Endothelial cell of umbilical vein (primary cell): ENCODE measurements around the gene FAM107A. TPM values are rescaled to one million over a fixed set of nuclear protein-coding genes. Genes with fewer than 3 reads are reported as not detected.

Experiments used
- BruUV-seq: library from RNA; stranded (reverse); fragments of 400-500 nt; replicated peaks from 2 replicates; lab custom pipeline; 2021; lab: Mats Ljungman, UMichigan
- CTCF ChIA-PET: fragments of 300-600, 350-600 bp; sonication (Branson Sonifier 250); formaldehyde crosslinking; loops from one replicate; lab custom pipeline; 2021; ENCODE audit warnings: antibody characterized with exemption, inconsistent platforms; lab: Charles Lee
- POLR2A ChIA-PET: fragments of 300-600, 350-600 bp; sonication (Branson Sonifier 250); formaldehyde crosslinking; loops from one replicate; lab custom pipeline; 2021; ENCODE audit warnings: antibody characterized with exemption, inconsistent platforms; lab: Charles Lee
- DNase-seq: peaks from one replicate; pipeline ENCODE4 v3.0.0-alpha.2; 2011; ENCODE audit warnings: low read depth, low spot score
- FAIRE-seq: peaks from 2 replicates; lab custom pipeline; 2011; peaks lifted over from hg19 to GRCh38; lab: Jason Lieb, UNC
- H2AFZ ChIP-seq: 2 replicates; pipeline ENCODE4 v1.6.0; 2012; ENCODE audit warnings: low read depth, low read length, control low read depth, inconsistent platforms
- H3K27ac ChIP-seq: 2 replicates; pipeline ENCODE4 v1.5.1; 2011; ENCODE audit warnings: low read depth, mild to moderate bottlenecking, control low read depth, low read length, moderate library complexity; ENCODE audit not compliant: insufficient read depth
- H3K27me3 ChIP-seq, 2 experiments: 2 replicates each; pipeline versions ENCODE4 v1.6.0 to v1.6.1; 2011; ENCODE audit warnings: low read length in 2 of 2, mixed read lengths in 1 of 2; ENCODE audit not compliant: control insufficient read depth in 2 of 2, insufficient read depth in 2 of 2
- H3K36me3 ChIP-seq, 2 experiments: 2 replicates in 1 of 2; 3 replicates in 1 of 2; pipeline ENCODE4 v1.5.1; 2011; ENCODE audit warnings: low read length in 2 of 2, mild to moderate bottlenecking in 1 of 2, moderate library complexity in 1 of 2; ENCODE audit not compliant: control insufficient read depth in 2 of 2, insufficient read depth in 2 of 2; ENCODE audit errors: extremely low read depth in 1 of 2
- H3K4me1 ChIP-seq: 3 replicates; pipeline ENCODE4 v1.5.1; 2011; ENCODE audit warnings: mild to moderate bottlenecking, low read length; ENCODE audit not compliant: control insufficient read depth, insufficient read depth; ENCODE audit errors: extremely low read depth
- H3K4me2 ChIP-seq: 2 replicates; pipeline ENCODE4 v1.6.1; 2011; ENCODE audit warnings: low read length, control low read depth, mixed read lengths; ENCODE audit not compliant: insufficient read depth
- H3K4me3 ChIP-seq, 3 experiments: fragments of 200-600 bp in 1 of 3; sonication (generic), shearing (Covaris generic) in 1 of 3; replicated peaks in 1 of 3; 2 replicates each; pipeline ENCODE4 v1.5.1; 2011 to 2016; ENCODE audit warnings: control low read depth in 3 of 3, low read length in 3 of 3, mild to moderate bottlenecking in 2 of 3, inconsistent platforms in 1 of 3, low read depth in 1 of 3, moderate library complexity in 1 of 3; ENCODE audit not compliant: insufficient read depth in 1 of 3
- H3K79me2 ChIP-seq: 2 replicates; pipeline ENCODE4 v1.6.0; 2012; ENCODE audit warnings: low read length, inconsistent platforms; ENCODE audit not compliant: control insufficient read depth, insufficient read depth
- H3K9ac ChIP-seq: replicated peaks from 2 replicates; pipeline ENCODE3; 2011; ENCODE audit warnings: low read length, control low read depth; ENCODE audit not compliant: insufficient read depth; ENCODE audit errors: extremely low read depth
- H3K9me1 ChIP-seq: replicated peaks from 3 replicates; pipeline ENCODE4 v1.6.0; 2011; ENCODE audit warnings: mild to moderate bottlenecking, low read length; ENCODE audit not compliant: control insufficient read depth, insufficient read depth; ENCODE audit errors: extremely low read depth
- H3K9me3 ChIP-seq: replicated peaks from 2 replicates; pipeline ENCODE4 v1.5.1; 2012; ENCODE audit warnings: low read length, inconsistent platforms; ENCODE audit not compliant: control insufficient read depth, insufficient read depth
- H4K20me1 ChIP-seq: replicated peaks from 2 replicates; pipeline ENCODE3; 2011; ENCODE audit warnings: mild to moderate bottlenecking, low read length; ENCODE audit not compliant: control insufficient read depth, insufficient read depth; ENCODE audit errors: extremely low read depth
- CTCF ChIP-seq, 2 donors: IDR thresholded peaks; 1 replicate in 1 of 2; 2 replicates in 1 of 2; pipeline ENCODE4 v1.5.1; 2011; ENCODE audit warnings: low read length in 2 of 2, mild to moderate bottlenecking in 2 of 2, moderate library complexity in 2 of 2, control low read depth in 1 of 2, inconsistent platforms in 1 of 2, low read depth in 1 of 2; ENCODE audit not compliant: insufficient read depth in 1 of 2; ENCODE audit errors: extremely low read depth in 1 of 2
- EZH2 ChIP-seq: IDR thresholded peaks from 2 replicates; pipeline ENCODE4 v1.6.1; 2012; ENCODE audit warnings: borderline replicate concordance, low read depth, mild to moderate bottlenecking, moderate library complexity, low read length, inconsistent platforms; ENCODE audit not compliant: severe bottlenecking
- FOS ChIP-seq: IDR thresholded peaks from 2 replicates; pipeline ENCODE4 v1.6.1; 2011; ENCODE audit warnings: mild to moderate bottlenecking, low read length, moderate library complexity, borderline replicate concordance; ENCODE audit not compliant: insufficient read depth
- GATA2 ChIP-seq: IDR thresholded peaks from 2 replicates; pipeline ENCODE4 v1.7.0; 2011; ENCODE audit warnings: low read depth, mild to moderate bottlenecking, moderate library complexity, mixed read lengths, low read length; ENCODE audit not compliant: insufficient read length, insufficient read depth
- JUN ChIP-seq: IDR thresholded peaks from 2 replicates; pipeline ENCODE4 v1.6.1; 2011; ENCODE audit warnings: borderline replicate concordance, low read depth; ENCODE audit not compliant: insufficient read length, insufficient read depth
- MAX ChIP-seq: IDR thresholded peaks from 2 replicates; pipeline ENCODE4 v1.6.1; 2011; ENCODE audit not compliant: insufficient read depth, insufficient read length
- MYC ChIP-seq: IDR thresholded peaks from one replicate; pipeline ENCODE4 v1.6.1; 2011; ENCODE audit warnings: mild to moderate bottlenecking, low read depth, low read length
- POLR2A ChIP-seq: IDR thresholded peaks from 2 replicates; pipeline ENCODE4 v1.6.1; 2012; ENCODE audit warnings: low read depth, mild to moderate bottlenecking, control low read depth, low read length
- POLR2AphosphoS5 ChIP-seq: IDR thresholded peaks from 2 replicates; pipeline ENCODE4 v1.6.1; 2012; ENCODE audit warnings: low read depth, mild to moderate bottlenecking, control low read depth, low read length, moderate library complexity; ENCODE audit not compliant: insufficient read depth
- dilution Hi-C: fragments of 300-500 bp; cut with MboI; formaldehyde crosslinking; loops from one replicate; pipeline ENCODE4 v1.15.0; 2019; ENCODE audit warnings: low sequenced_read_pairs; ENCODE audit not compliant: extremely low pct_ligation_motif_present
- intact Hi-C: fragments of 100-400 bp; cut with micrococcal nuclease; formaldehyde crosslinking; loops from one replicate; pipeline ENCODE4 v1.10.0; 2022
- polyA plus RNA-seq, 4 experiments: library from polyadenylated mRNA; depleted of rRNA in 3 of 4; stranded (reverse) in 3 of 4; unstranded in 1 of 4; fragments of >200 nt; gene quantifications; 2 replicates each; pipeline versions ENCODE4 v1.2.1 to v1.2.3, GENCODE V29; 2011 to 2012; ENCODE audit warnings: missing spikeins in 1 of 4
- total RNA-seq: library from RNA; stranded (reverse); gene quantifications from 2 replicates; pipeline ENCODE4 v1.2.3, GENCODE V29; 2021

The FAM107A gene
- total and polyA plus RNA-seq, 2 donors (not counting 3 experiments of a cell fraction or from before 2014, with no cell fraction given) = 5.7 to 10.7 TPM

GRCh38 chr3:58574106-58574505 is 3.1 kb downstream of the FAM107A start:
- H3K9me1 ChIP-seq = no peaks in the 10 kb centered on the region
- no peaks in the 10 kb centered on the region for H3K79me2 ChIP-seq
- H3K4me2 ChIP-seq = no peak overlapping the region
- dilution Hi-C loops = no loop called here
- no peak overlapping the region for H2AFZ ChIP-seq
- CTCF ChIA-PET = interaction anchor here (1.1 to 5.7 kb wide), 3 partner anchors 9 to 54 kb away, joined by 4 to 76 read pairs (median 4); no protein-coding TSS in a partner anchor
- H3K27me3 ChIP-seq = no peaks in the 10 kb centered on the region
- DNase-seq (no peak), FAIRE-seq (no peak)
- no peak overlapping the region for H3K9ac ChIP-seq
- H3K9me3 ChIP-seq = no peaks in the 10 kb centered on the region
- POLR2A ChIA-PET = no interaction called here
- H3K4me3 ChIP-seq = no peak overlapping the region
- no peak overlapping the region for H3K27ac ChIP-seq
- intact Hi-C loops = no loop called here
- no TSS peak for BruUV-seq
- H3K36me3 ChIP-seq = no peaks in the 10 kb centered on the region
- H3K4me1 ChIP-seq = peaks cover 34% of the 10 kb centered on the region
- H4K20me1 ChIP-seq = no peaks in the 10 kb centered on the region
- TF ChIP-seq POLR2A (no peak), GATA2 (no peak), CTCF (IDR thresholded peaks at IDR 0.05; ENCODE audit: extremely low read depth in 1 of 2, insufficient read depth in 1 of 2, low read depth in 1 of 2, low read length in 2 of 2) (no peak), MYC (no peak), EZH2 (no peak), FOS (no peak)

- Histone ChIP-seq H3K9me1 (no peaks in the 10 kb centered on the region), H3K4me3 (no peak overlapping the region), H3K27me3 (no peaks in the 10 kb centered on the region), H3K36me3 (no peaks in the 10 kb centered on the region), H3K9me3 (no peaks in the 10 kb centered on the region), H4K20me1 (no peaks in the 10 kb centered on the region), H3K4me1 (peaks cover 34% of the 10 kb centered on the region), H2AFZ (no peak overlapping the region), H3K4me2 (no peak overlapping the region), H3K79me2 (no peaks in the 10 kb centered on the region), H3K9ac (no peak overlapping the region), H3K27ac (no peak overlapping the region)
- TF ChIP-seq MYC (no peak), POLR2AphosphoS5 (no peak), FOS (no peak), EZH2 (no peak), JUN (no peak), CTCF (IDR thresholded peaks at IDR 0.05; ENCODE audit: extremely low read depth in 1 of 2, insufficient read depth in 1 of 2, low read depth in 1 of 2, low read length in 2 of 2) (no peak), MAX (no peak), GATA2 (no peak)
- FAIRE-seq (no peak), DNase-seq (no peak)
- ChIA-PET CTCF (interaction anchor here (1.1 to 5.7 kb wide), 3 partner anchors 8 to 55 kb away, joined by 4 to 76 read pairs (median 4); no protein-coding TSS in a partner anchor), POLR2A (no interaction called here)
- dilution Hi-C loops = no loop called here
- intact Hi-C loops = no loop called here
- no TSS peak for BruUV-seq
Measured at GRCh38 chr3:58573640-58574039, 3.6 kb downstream of the FAM107A start.
